Left renal pelvis (tissue), 4 donors: ENCODE results near the gene HSPA1A. TPM values are rescaled to one million over a fixed set of nuclear protein-coding genes. Genes with fewer than 3 reads are reported as not detected.
"Not testable (repeated sequence)": the region's sequence is repeated elsewhere in the genome, so short reads cannot be mapped to it uniquely, and the experiment has no call there.

Experiments
- DNase-seq, 4 donors: peaks; one replicate each; pipeline ENCODE4 v3.0.0-alpha.2; 2013; ENCODE audit warnings: low read depth in 4 of 4, low spot score in 3 of 4
- polyA plus RNA-seq, 4 donors: library from polyadenylated mRNA; unstranded; fragments of 120-200 nt; gene quantifications; one replicate each; pipeline ENCODE4 v1.2.1, GENCODE V29; 2013; ENCODE audit not compliant: insufficient read length in 4 of 4

Gene HSPA1A
- polyA plus RNA-seq, 4 donors, result 88.1 to 159 (median 116) TPM

- DNase-seq, result no peak
These were observed 34.7 kb upstream of the HSPA1A start for GRCh38 chr6:31780507-31781243.

- DNase-seq, result no peak
These were observed 33.9 kb upstream of the HSPA1A start for GRCh38 chr6:31781244-31782125.

GRCh38 chr6:31782126-31782855, 33.1 kb upstream of the HSPA1A start:
- DNase-seq, result no peak

- no peak for DNase-seq
These were observed 31.0 kb upstream of the HSPA1A start for GRCh38 chr6:31784098-31784925.

GRCh38 chr6:31785475-31785874, 29.9 kb upstream of the HSPA1A start:
- no peak for DNase-seq

- no peak for DNase-seq
These were observed 23.8 kb upstream of the HSPA1A start for GRCh38 chr6:31791324-31792089.

- no peak for DNase-seq
These were observed 23.3 kb upstream of the HSPA1A start for GRCh38 chr6:31792090-31792374.

- no peak for DNase-seq
These were observed 22.6 kb upstream of the HSPA1A start for GRCh38 chr6:31792761-31793171.

GRCh38 chr6:31793927-31794245, 21.5 kb upstream of the HSPA1A start:
- not testable (repeated sequence) for DNase-seq

GRCh38 chr6:31794294-31794865, 21.0 kb upstream of the HSPA1A start:
- no peak for DNase-seq

GRCh38 chr6:31794866-31795615, 20.3 kb upstream of the HSPA1A start:
- DNase-seq, result no peak

- DNase-seq, result peak in 3 of 4 donors; percentile 65 to 76 (median 73)
These were observed 19.6 kb upstream of the HSPA1A start, which contains the start of gene VARS1 for GRCh38 chr6:31795616-31796298. Gene VARS1, minus strand, starts transcription at chr6:31795752. Its CDS starts 535 bp downstream, at chr6:31795217.

GRCh38 chr6:31796993-31797385, 18.4 kb upstream of the HSPA1A start:
- DNase-seq, result no peak

GRCh38 chr6:31797588-31797987, 17.8 kb upstream of the HSPA1A start:
- DNase-seq, result no peak

GRCh38 chr6:31799781-31800180, 15.6 kb upstream of the HSPA1A start:
- no peak for DNase-seq

GRCh38 chr6:31801031-31801927, 14.1 kb upstream of the HSPA1A start:
- DNase-seq, result not testable (repeated sequence)

- no peak for DNase-seq
These were observed 9.3 kb upstream of the HSPA1A start for GRCh38 chr6:31805939-31806469.
